Keratinocyte (primary cell): ENCODE data around the gene TUBB2B. TPM values are rescaled to one million over a fixed set of nuclear protein-coding genes. Genes with fewer than 3 reads are reported as not detected.
A peak's percentile ranks its signal among the peaks of the same experiment; 100 is the strongest.

ENCODE experiments used
- DNase-seq: peaks from one replicate; pipeline ENCODE4 v3.0.0-alpha.2; 2011; ENCODE audit warnings: low read depth, missing footprints, low spot score
- FAIRE-seq: peaks from 2 replicates; lab custom pipeline; 2011; peaks lifted over from hg19 to GRCh38; lab: Jason Lieb, UNC
- H2AFZ ChIP-seq: 2 replicates; pipeline ENCODE4 v1.6.0; 2012; ENCODE audit warnings: low read length, control low read depth, inconsistent platforms; ENCODE audit not compliant: control insufficient read depth
- H3K27ac ChIP-seq: 2 replicates; pipeline ENCODE4 v1.5.1; 2011; ENCODE audit warnings: low read length; ENCODE audit not compliant: control insufficient read depth, insufficient read depth
- H3K27me3 ChIP-seq: 3 replicates; pipeline ENCODE4 v1.6.0; 2011; ENCODE audit warnings: low read length; ENCODE audit not compliant: control insufficient read depth, insufficient read depth; ENCODE audit errors: extremely low read depth
- H3K36me3 ChIP-seq, 2 experiments: 2 replicates in 1 of 2; 3 replicates in 1 of 2; pipeline ENCODE4 v1.5.1; 2011; ENCODE audit warnings: low read length in 2 of 2, mild to moderate bottlenecking in 1 of 2; ENCODE audit not compliant: control insufficient read depth in 2 of 2, insufficient read depth in 2 of 2; ENCODE audit errors: extremely low read depth in 1 of 2
- H3K4me1 ChIP-seq: 3 replicates; pipeline ENCODE4 v1.5.1; 2011; ENCODE audit warnings: low read length; ENCODE audit not compliant: control insufficient read depth, insufficient read depth; ENCODE audit errors: extremely low read depth
- H3K4me2 ChIP-seq: 3 replicates; pipeline ENCODE4 v1.6.0; 2011; ENCODE audit warnings: low read depth, low read length; ENCODE audit not compliant: control insufficient read depth, insufficient read depth; ENCODE audit errors: extremely low read depth
- H3K4me3 ChIP-seq, 3 experiments: fragments of 200-600 bp in 1 of 3; sonication (generic) in 1 of 3; 2 replicates in 2 of 3; 3 replicates in 1 of 3; pipeline ENCODE4 v1.5.1; 2011 to 2016; ENCODE audit warnings: low read length in 3 of 3, mild to moderate bottlenecking in 3 of 3, control low read depth in 2 of 3, inconsistent platforms in 1 of 3, low read depth in 1 of 3, mixed read lengths in 1 of 3, mixed run types in 1 of 3, moderate library complexity in 1 of 3; ENCODE audit not compliant: control insufficient read depth in 2 of 3, insufficient read depth in 2 of 3; ENCODE audit errors: extremely low read depth in 1 of 3
- H3K79me2 ChIP-seq: 2 replicates; pipeline ENCODE4 v1.6.0; 2012; ENCODE audit warnings: low read length; ENCODE audit not compliant: control insufficient read depth, insufficient read depth
- H3K9ac ChIP-seq: 3 replicates; pipeline ENCODE4 v1.6.0; 2011; ENCODE audit warnings: low read length; ENCODE audit not compliant: control insufficient read depth, insufficient read depth; ENCODE audit errors: extremely low read depth
- H3K9me1 ChIP-seq: 3 replicates; pipeline ENCODE4 v1.6.0; 2011; ENCODE audit warnings: low read length; ENCODE audit not compliant: control insufficient read depth, insufficient read depth; ENCODE audit errors: extremely low read depth
- H3K9me3 ChIP-seq: 2 replicates; pipeline ENCODE4 v1.5.1; 2012; ENCODE audit warnings: low read depth, low read length; ENCODE audit not compliant: control insufficient read depth
- H4K20me1 ChIP-seq: 3 replicates; pipeline ENCODE4 v1.6.0; 2011; ENCODE audit warnings: low read length; ENCODE audit not compliant: control insufficient read depth, insufficient read depth; ENCODE audit errors: extremely low read depth
- CTCF ChIP-seq, 3 experiments: IDR thresholded peaks in 1 of 3; conservative IDR thresholded peaks in 1 of 3; optimal IDR thresholded peaks in 1 of 3; 2 replicates in 2 of 3; 3 replicates in 1 of 3; pipeline versions ENCODE3 to v1.5.1; 2011; ENCODE audit warnings: low read length in 3 of 3, mild to moderate bottlenecking in 3 of 3, moderate library complexity in 2 of 3, control low read depth in 1 of 3, inconsistent platforms in 1 of 3; ENCODE audit not compliant: insufficient read depth in 2 of 3; ENCODE audit errors: extremely low read depth in 1 of 3
- EZH2 ChIP-seq: IDR thresholded peaks from one replicate; pipeline ENCODE4 v1.6.1; 2012; ENCODE audit warnings: inconsistent platforms, mild to moderate bottlenecking, low read length, moderate library complexity
- dilution Hi-C: fragments of 300-500 bp; cut with MboI; formaldehyde crosslinking; loops from one replicate; pipeline ENCODE4 v1.7.0; 2020; ENCODE audit warnings: low sequenced_read_pairs; ENCODE audit not compliant: extremely low pct_ligation_motif_present
- polyA plus RNA-seq, 5 experiments: library from polyadenylated mRNA; depleted of rRNA in 3 of 5; stranded (reverse) in 3 of 5; stranded (forward) in 1 of 5; unstranded in 1 of 5; fragments of >200 nt; gene quantifications; 1 replicate in 1 of 5; 2 replicates in 3 of 5; 3 replicates in 1 of 5; pipeline versions ENCODE4 v1.2.1 to v1.2.3, GENCODE V29; 2011 to 2012; ENCODE audit warnings: missing spikeins in 2 of 5, low read depth in 1 of 5, low replicate concordance in 1 of 5

TUBB2B gene
- polyA plus RNA-seq, 1 donor (not counting 4 experiments of a cell fraction or from before 2014, with no cell fraction given) = not detected

GRCh38 chr6:3205913-3206312, 21.5 kb downstream of the TUBB2B start:
- peak overlapping the region; percentile 15 for H3K4me2 ChIP-seq
- no peak for DNase-seq

GRCh38 chr6:3204921-3205320, 22.5 kb downstream of the TUBB2B start:
- DNase-seq = no peak
- H3K9me3 ChIP-seq = no peaks in the 10 kb centered on the region
- H3K27me3 ChIP-seq = no peaks in the 10 kb centered on the region
- H3K4me3 ChIP-seq = no peak overlapping the region
- no peak overlapping the region for H3K9ac ChIP-seq
- no peaks in the 10 kb centered on the region for H4K20me1 ChIP-seq
- no peak for FAIRE-seq
- TF ChIP-seq EZH2 = no peak
- no peak for TF ChIP-seq CTCF (optimal IDR thresholded peaks at IDR 0.05 in 1 of 3, IDR thresholded peaks at IDR 0.05 in 1 of 3, conservative IDR thresholded peaks at IDR 0.05 in 1 of 3; ENCODE audit: extremely low read depth in 1 of 3, insufficient read depth in 2 of 3, low read length in 3 of 3)
- no peaks in the 10 kb centered on the region for H3K9me1 ChIP-seq
- H3K79me2 ChIP-seq = no peaks in the 10 kb centered on the region
- H2AFZ ChIP-seq = no peak overlapping the region
- H3K4me1 ChIP-seq = peaks cover 35% of the 10 kb centered on the region
- no peak overlapping the region for H3K27ac ChIP-seq
- no peaks in the 10 kb centered on the region for H3K36me3 ChIP-seq
- dilution Hi-C loops = no loop called here
- no peak overlapping the region for H3K4me2 ChIP-seq

More at GRCh38 chr6:3205913-3206312, 21.5 kb downstream of the TUBB2B start:
- FAIRE-seq = no peak
- Histone ChIP-seq H3K9me3 (no peaks in the 10 kb centered on the region), H4K20me1 (no peaks in the 10 kb centered on the region), H2AFZ (no peak overlapping the region), H3K27me3 (no peaks in the 10 kb centered on the region), H3K4me1 (peaks cover 35% of the 10 kb centered on the region), H3K9me1 (no peaks in the 10 kb centered on the region), H3K36me3 (no peaks in the 10 kb centered on the region), H3K9ac (no peak overlapping the region), H3K79me2 (no peaks in the 10 kb centered on the region), H3K4me3 (no peak overlapping the region), H3K27ac (peak overlapping the region; percentile 22)
- dilution Hi-C loops = no loop called here
- TF ChIP-seq CTCF (optimal IDR thresholded peaks at IDR 0.05 in 1 of 3, IDR thresholded peaks at IDR 0.05 in 1 of 3, conservative IDR thresholded peaks at IDR 0.05 in 1 of 3; ENCODE audit: extremely low read depth in 1 of 3, insufficient read depth in 2 of 3, low read length in 3 of 3) (no peak), EZH2 (no peak)
